Endodermal cell (in vitro differentiated cells): ENCODE measurements around the gene SFXN5. TPM values are rescaled to one million over a fixed set of nuclear protein-coding genes. Genes with fewer than 3 reads are reported as not detected.

ENCODE experiments used
- DNase-seq: peaks from one replicate; pipeline ENCODE4 v3.0.0-alpha.2; 2017
- H3K27ac ChIP-seq: 2 replicates; pipeline ENCODE4 v1.5.1; 2013; ENCODE audit warnings: mild to moderate bottlenecking, low read depth, low read length, moderate library complexity
- H3K27me3 ChIP-seq: 2 replicates; pipeline ENCODE4 v1.6.1; 2013; ENCODE audit warnings: mild to moderate bottlenecking, low read length, moderate library complexity; ENCODE audit not compliant: insufficient read depth, control insufficient read depth, poor library complexity, severe bottlenecking
- H3K36me3 ChIP-seq: 2 replicates; pipeline ENCODE4 v1.7.0; 2013; ENCODE audit warnings: mild to moderate bottlenecking, low read length, moderate library complexity; ENCODE audit not compliant: control insufficient read depth, insufficient read depth
- H3K4me1 ChIP-seq: one replicate; pipeline ENCODE4 v1.7.0; 2013; ENCODE audit warnings: low read length; ENCODE audit not compliant: control insufficient read depth, insufficient read depth
- H3K4me3 ChIP-seq: 2 replicates; pipeline ENCODE4 v1.5.1; 2013; ENCODE audit warnings: mild to moderate bottlenecking, low read length, moderate library complexity
- H3K9ac ChIP-seq: 2 replicates; pipeline ENCODE4 v1.6.1; 2013; ENCODE audit warnings: mild to moderate bottlenecking, low read length, moderate library complexity; ENCODE audit not compliant: poor library complexity, severe bottlenecking; ENCODE audit errors: extremely low read depth
- H3K9me3 ChIP-seq: 2 replicates; pipeline ENCODE4 v1.6.1; 2013; ENCODE audit warnings: mild to moderate bottlenecking, low read length, moderate library complexity; ENCODE audit not compliant: control insufficient read depth
- H3K27ac Mint-ChIP-seq: 2 replicates; pipeline ENCODE4 v1.8.0; 2020; ENCODE audit warnings: mixed read lengths
- H3K27me3 Mint-ChIP-seq: 2 replicates; pipeline ENCODE4 v1.8.0; 2021; ENCODE audit warnings: mild to moderate bottlenecking, mixed read lengths; ENCODE audit not compliant: insufficient read depth
- H3K36me3 Mint-ChIP-seq: 2 replicates; pipeline ENCODE4 v1.8.0; 2020; ENCODE audit warnings: low read depth, mixed read lengths
- H3K4me1 Mint-ChIP-seq: 2 replicates; pipeline ENCODE4 v1.8.0; 2020; ENCODE audit warnings: mixed read lengths
- H3K4me3 Mint-ChIP-seq: 2 replicates; pipeline ENCODE4 v1.8.0; 2020; ENCODE audit warnings: mild to moderate bottlenecking, moderate library complexity, mixed read lengths
- H3K9me3 Mint-ChIP-seq: 2 replicates; pipeline ENCODE4 v1.8.0; 2020; ENCODE audit warnings: mild to moderate bottlenecking, mixed read lengths
- WGBS, 2 experiments: methylation state at CpG; one replicate each; pipeline versions ENCODE4 v1.1.5 to v1.1.7; 2013; ENCODE audit warnings: missing lambda C conversion rate in 2 of 2, mixed read lengths in 1 of 2; ENCODE audit not compliant: insufficient coverage in 1 of 2, insufficient read length in 1 of 2; 5-methylcytosine and 5-hydroxymethylcytosine counted together
- total RNA-seq, 2 donors: library from RNA; stranded (reverse); fragmentation: NEBNext Ultra II Directional in 1 of 2; extraction: Animal tissue kit (Norgen Biotek cat#: 25700) in 1 of 2; gene quantifications; 2 replicates in 1 of 2; 3 replicates in 1 of 2; pipeline ENCODE4 v1.2.1, GENCODE V29; 2021
- TF ChIP-seq, protein P1 (sequence below): fragments of 200-600 bp; sonication (generic); conservative IDR thresholded peaks from 2 replicates; pipeline ENCODE4 v1.5.0; 2021; ENCODE audit warnings: antibody characterized with exemption, mild to moderate bottlenecking

Gene SFXN5
- total RNA-seq, 2 donors from 2014 or later = 30.7 to 32.8 TPM

- 71 to 81% methylated on average over 6 to 16 of the region's 16 CpGs for WGBS, 2 experiments
- Mint-ChIP-seq H3K27me3 (peaks cover 68% of the 10 kb centered on the region), H3K4me1 (peaks cover 10% of the 10 kb centered on the region), H3K4me3 (no peak overlapping the region), H3K36me3 (no peaks in the 10 kb centered on the region), H3K9me3 (no peaks in the 10 kb centered on the region), H3K27ac (no peak overlapping the region)
- Histone ChIP-seq H3K4me3 (no peak overlapping the region), H3K27ac (no peak overlapping the region), H3K4me1 (peaks cover 3% of the 10 kb centered on the region), H3K36me3 (no peaks in the 10 kb centered on the region), H3K9ac (no peak overlapping the region), H3K9me3 (no peaks in the 10 kb centered on the region), H3K27me3 (peaks cover 47% of the 10 kb centered on the region)
- TF ChIP-seq, protein P1, sequence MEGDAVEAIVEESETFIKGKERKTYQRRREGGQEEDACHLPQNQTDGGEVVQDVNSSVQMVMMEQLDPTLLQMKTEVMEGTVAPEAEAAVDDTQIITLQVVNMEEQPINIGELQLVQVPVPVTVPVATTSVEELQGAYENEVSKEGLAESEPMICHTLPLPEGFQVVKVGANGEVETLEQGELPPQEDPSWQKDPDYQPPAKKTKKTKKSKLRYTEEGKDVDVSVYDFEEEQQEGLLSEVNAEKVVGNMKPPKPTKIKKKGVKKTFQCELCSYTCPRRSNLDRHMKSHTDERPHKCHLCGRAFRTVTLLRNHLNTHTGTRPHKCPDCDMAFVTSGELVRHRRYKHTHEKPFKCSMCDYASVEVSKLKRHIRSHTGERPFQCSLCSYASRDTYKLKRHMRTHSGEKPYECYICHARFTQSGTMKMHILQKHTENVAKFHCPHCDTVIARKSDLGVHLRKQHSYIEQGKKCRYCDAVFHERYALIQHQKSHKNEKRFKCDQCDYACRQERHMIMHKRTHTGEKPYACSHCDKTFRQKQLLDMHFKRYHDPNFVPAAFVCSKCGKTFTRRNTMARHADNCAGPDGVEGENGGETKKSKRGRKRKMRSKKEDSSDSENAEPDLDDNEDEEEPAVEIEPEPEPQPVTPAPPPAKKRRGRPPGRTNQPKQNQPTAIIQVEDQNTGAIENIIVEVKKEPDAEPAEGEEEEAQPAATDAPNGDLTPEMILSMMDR = no peak
- peak; percentile 55 for DNase-seq
Measured at GRCh38 chr2:72895759-72896281, 175.7 kb downstream of the SFXN5 start.

DNA sequence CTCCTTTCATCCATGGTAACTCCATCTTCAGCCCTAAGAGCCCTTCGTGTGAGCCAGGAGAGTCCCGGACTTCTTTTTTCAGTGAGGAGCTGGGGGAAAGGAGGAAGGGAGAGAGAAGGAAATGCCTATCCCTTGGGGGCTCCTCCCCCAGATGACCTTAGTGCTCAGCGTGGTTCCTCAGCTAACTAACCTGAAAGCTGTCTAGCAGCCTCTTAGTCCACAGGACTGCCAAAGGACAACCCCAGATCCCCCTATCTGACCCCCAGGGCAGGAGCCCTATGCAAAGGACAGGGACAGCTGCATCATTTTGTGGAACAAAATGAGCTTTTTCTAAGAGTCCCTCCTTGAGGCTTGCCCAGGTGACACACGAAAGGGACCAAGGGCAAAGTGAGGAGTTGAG is 176.4 kb downstream of the SFXN5 start:
- 34 to 55% methylated on average over 1 to 4 of the region's 4 CpGs for WGBS, 2 experiments
- H3K27me3 Mint-ChIP-seq = peaks cover 61% of the 10 kb centered on the region
- peak; percentile 63 for DNase-seq
- peaks cover 3% of the 10 kb centered on the region for H3K4me1 ChIP-seq
- peaks cover 47% of the 10 kb centered on the region for H3K27me3 ChIP-seq
- peaks cover 8% of the 10 kb centered on the region for H3K4me1 Mint-ChIP-seq
- H3K36me3 Mint-ChIP-seq = no peaks in the 10 kb centered on the region
- H3K9me3 ChIP-seq = no peaks in the 10 kb centered on the region
- no peak overlapping the region for H3K9ac ChIP-seq
- TF ChIP-seq, protein P1 = no peak
- H3K27ac ChIP-seq = no peak overlapping the region
- H3K4me3 ChIP-seq = no peak overlapping the region
- no peak overlapping the region for H3K4me3 Mint-ChIP-seq
- H3K9me3 Mint-ChIP-seq = no peaks in the 10 kb centered on the region
- no peak overlapping the region for H3K27ac Mint-ChIP-seq
- no peaks in the 10 kb centered on the region for H3K36me3 ChIP-seq

- no peaks in the 10 kb centered on the region for H3K36me3 Mint-ChIP-seq
- peaks cover 58% of the 10 kb centered on the region for H3K27me3 Mint-ChIP-seq
- H3K9me3 ChIP-seq = no peaks in the 10 kb centered on the region
- no peak overlapping the region for H3K27ac ChIP-seq
- H3K4me3 Mint-ChIP-seq = no peak overlapping the region
- no peaks in the 10 kb centered on the region for H3K36me3 ChIP-seq
- peaks cover 8% of the 10 kb centered on the region for H3K4me1 Mint-ChIP-seq
- peaks cover 3% of the 10 kb centered on the region for H3K4me1 ChIP-seq
- H3K27ac Mint-ChIP-seq = no peak overlapping the region
- H3K4me3 ChIP-seq = no peak overlapping the region
- no peaks in the 10 kb centered on the region for H3K9me3 Mint-ChIP-seq
- no peak for DNase-seq
- TF ChIP-seq, protein P1 = no peak
- WGBS, 2 experiments = 92% methylated on average over 9 of the region's 9 CpGs; no CpG with 5 or more reads in 1 of the 2 experiments
- H3K27me3 ChIP-seq = peaks cover 50% of the 10 kb centered on the region
- H3K9ac ChIP-seq = no peak overlapping the region
Measured at GRCh38 chr2:72894514-72894913, 177.0 kb downstream of the SFXN5 start.
